NCI-H510A treated with DMSO at 0.1 percent for 48 hours (cell line): ENCODE measurements around the gene VNN1.
"Not testable (repeated sequence)": the region's sequence is repeated elsewhere in the genome, so short reads cannot be mapped to it uniquely, and the experiment has no call there.

Source experiments
- DNase-seq: peaks from one replicate; lab custom pipeline; 2025; lab: John Stamatoyannopoulos, UW

The VNN1 gene

DNA sequence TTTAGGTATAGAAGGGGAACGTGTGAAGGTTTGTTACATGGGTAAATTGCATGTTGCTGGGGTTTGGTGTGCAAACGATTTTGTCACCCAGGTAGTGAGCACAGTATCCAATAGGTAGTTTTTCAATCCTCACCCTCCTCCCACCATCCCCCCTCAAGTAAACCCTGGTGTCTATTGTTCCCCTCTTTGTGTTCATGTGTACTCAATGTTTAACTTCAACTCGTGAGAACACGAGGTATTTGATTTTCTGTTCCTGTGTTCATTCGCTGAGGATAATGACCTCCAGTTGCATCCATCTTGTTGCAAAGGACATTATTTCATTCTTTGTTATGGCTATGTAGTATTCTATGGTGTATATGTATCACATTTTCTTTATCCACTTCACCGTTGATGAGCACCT is 11.6 kb upstream of the VNN1 start:
- no peak for DNase-seq

DNA sequence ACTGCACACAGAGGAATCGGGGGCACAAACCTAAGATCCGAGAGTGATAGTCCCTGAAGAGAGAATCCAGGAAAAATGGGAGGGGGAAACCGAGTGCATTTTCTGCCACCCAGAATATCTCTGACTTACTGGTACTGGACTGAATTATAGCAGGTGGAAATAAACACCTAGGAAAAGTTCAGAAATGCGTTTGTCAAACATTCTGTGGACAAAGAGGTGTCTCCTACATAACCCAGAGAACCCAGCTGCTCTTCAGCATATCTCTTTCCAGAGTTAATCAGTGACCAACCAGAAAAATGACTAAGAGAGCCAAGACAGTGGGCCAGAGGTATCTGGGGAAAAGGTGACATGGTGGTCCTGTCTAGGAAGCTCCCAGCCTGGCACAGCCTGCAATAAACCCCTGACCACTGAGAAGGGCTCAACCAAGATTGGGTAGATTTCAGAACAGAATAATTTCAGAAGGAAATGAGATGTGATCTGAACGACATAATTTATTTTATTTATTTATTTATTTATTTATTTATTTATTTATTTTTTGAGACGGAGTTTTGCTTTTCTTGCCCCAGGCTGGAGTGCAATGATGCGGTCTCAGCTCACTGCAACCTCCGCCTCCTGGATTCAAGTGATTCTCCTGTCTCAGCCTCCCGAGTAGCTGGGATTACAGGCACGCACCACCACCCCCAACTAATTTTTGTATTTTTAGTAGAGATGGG is 6.0 kb upstream of the VNN1 start:
- DNase-seq, result no peak

DNA sequence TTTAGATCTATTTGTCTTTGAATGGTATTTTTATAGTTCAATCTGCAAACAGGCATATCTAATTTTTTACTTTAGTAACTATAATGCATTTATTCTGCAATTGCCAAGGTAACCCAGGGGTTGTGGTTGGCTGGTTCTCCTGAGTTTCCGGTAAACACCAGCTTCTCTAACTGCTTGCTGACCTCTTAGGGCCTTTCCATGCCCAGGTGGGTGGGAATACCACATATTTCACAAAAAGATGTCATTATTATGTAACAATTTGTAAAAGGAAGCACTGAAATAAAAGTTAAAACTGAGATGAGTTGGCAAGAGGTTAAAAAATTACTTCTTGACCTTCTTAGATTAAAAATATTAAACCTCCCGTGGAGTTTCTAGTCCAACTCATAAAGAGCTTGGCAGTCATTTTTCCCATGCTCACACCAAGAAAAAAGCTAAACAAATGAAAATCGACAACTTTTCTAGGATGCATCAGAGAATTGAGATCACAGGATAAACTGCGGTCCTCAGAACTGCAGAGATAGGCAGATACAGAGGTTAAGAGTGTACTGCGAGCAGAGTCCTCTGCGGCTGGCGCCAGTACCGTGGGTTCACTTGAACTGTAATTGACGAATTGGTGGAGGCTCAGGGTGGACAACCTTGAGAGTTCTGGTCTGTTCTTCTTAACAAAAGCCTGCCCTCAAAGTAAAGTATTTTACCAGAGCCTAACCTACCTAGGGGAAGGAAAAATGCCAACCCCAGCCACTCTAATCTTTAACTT is 2.2 kb upstream of the VNN1 start:
- no peak for DNase-seq

DNA sequence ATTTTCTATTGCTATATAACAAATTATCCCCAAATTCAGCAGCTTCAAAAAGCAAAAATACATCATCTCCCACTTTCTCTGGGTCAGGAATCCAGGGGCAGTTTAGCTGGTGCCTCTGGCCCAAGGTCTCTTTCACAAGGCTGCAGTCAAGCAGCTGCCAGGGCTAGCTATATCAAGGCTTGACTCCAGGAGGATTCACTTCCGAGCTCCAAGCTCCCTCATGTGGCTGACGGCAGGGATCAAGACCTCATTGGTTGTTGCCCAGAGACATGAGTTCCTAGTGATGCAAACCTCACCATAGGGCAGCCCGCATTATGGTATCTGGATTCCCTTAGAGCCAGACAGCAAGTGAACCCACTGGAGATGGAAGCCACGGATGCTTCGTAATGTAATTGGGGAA is 1.3 kb upstream of the VNN1 start:
- no peak for DNase-seq

DNA sequence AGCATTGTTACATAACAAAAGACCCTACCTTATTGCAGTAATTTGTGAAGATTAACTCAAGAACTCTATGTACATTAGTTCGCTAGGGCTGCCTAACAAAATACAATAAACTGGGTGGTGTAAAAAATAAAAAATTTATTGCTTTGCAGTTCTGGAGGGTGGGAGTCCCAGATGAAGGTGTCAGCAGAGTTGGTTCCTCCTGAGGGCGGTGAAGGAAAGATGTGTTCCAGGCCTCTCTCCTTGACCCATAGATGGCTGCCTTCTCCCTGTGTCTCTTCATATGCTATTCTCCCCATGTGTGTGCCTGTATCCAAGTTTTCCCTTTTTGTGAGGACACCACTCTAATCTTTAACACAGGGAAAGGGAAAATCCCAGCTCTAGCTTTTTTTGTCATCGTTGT is 305 bp upstream of the VNN1 start:
- no peak for DNase-seq

DNA sequence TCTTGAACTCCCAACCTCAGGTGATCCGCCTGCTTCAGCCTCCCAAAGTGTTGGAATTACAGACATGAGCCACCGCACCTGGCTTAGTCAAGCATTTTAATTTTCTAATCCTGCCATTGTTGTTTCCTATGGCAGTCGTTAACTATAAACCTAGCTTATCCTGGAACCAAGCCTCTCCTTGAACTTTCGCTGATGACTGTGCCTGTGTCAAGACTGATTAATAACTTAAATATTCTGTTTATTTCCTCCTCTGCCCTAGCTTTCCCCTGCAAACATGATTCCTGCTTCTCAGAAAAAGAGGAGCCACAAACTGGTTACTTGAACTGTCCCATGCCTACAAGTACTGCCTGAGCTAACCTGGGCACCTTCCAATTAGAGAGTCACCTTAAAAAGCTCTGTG is 1.5 kb downstream of the VNN1 start:
- no peak for DNase-seq

DNA sequence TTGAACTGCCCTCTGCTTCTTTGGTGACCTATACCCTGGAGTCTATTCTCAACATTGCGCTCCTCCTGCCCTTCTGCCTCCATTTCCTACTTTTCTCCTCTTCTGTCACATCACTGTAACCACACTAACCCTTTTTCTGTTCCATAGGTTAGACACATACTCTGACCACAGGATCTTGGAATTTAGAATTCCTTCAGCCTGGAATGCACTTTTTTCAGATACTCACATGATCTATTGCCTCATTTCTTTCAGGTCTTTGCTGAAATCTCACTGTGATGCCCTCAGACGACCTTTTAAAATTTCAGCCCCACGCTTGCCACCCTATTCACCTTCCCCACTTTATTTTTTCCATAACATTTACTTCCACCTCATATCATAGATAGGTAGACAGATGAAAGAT is 5.1 kb downstream of the VNN1 start:
- no peak for DNase-seq

DNA sequence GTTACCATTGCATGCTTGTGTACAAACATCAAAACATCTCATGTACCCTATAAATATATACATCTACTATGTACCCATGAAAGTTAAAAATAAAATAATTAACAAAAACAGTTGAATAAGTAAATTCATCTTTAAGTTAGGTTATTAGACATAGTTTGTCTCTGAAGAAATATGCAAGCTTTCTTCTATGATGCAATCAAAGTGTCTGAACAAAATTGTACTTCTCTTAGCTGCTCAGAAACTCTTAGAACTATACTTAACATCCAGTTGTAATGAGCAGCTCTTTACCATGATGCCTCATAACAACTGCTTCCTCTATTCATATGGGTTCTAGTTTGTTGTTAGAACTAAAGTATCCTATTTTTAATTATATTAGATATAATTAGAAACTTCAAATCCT is 5.9 kb downstream of the VNN1 start:
- DNase-seq, result no peak

DNA sequence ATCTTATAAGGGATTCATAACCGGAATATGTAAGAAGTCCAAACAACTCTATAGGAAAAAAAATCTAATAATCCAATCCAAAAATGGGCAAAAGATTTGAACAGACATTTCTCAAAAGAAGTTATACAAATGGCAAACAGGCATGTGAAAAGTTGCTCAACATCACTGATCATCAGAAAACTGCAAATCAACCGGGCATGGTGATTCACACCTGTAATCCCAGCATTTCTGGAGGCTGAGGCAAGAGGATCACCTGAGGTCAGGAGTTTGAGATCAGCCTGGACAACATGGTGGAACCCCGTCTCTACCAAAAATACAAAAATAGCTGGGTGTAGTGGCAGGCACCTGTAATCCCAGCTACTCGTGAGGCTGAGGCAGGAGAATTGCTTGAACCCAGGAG is 7.1 kb downstream of the VNN1 start:
- DNase-seq, result not testable (repeated sequence)

DNA sequence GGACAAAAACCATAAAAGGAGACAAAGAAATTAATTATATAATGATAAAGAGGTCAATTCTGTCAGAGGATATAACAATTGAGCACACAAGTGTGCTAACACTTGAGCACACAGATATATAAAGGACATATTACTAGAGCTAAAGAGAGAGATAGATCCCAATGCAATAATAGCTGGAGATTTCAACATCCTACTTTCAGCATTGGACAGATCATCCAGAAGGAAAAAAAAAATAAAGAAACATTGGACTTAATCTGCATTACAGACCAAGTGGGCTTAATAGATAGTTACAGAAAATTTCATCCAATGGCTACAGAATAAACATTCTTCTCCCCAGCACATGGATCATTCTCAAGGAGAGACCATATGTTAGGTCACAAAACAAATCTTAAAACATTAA is 9.9 kb downstream of the VNN1 start:
- no peak for DNase-seq

DNA sequence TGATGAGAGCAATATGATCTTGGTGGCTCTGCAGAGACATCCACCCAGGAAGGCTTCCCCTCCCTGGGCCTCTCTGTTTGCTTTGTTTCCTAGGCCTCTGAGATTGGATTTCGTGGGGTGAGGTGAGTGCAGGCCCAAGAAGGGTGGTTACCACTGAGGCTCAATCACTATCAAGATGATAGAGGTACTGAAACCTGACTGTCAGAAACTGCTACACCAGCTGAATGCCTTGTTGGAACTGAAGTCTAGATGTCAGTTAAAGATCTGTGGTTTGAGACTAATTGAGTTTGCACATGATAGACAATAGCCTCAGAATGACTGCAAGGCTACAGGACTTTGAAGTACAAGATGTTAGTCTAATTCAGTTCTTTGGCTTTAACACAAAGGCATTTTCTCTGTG is 15.2 kb downstream of the VNN1 start:
- no peak for DNase-seq

DNA sequence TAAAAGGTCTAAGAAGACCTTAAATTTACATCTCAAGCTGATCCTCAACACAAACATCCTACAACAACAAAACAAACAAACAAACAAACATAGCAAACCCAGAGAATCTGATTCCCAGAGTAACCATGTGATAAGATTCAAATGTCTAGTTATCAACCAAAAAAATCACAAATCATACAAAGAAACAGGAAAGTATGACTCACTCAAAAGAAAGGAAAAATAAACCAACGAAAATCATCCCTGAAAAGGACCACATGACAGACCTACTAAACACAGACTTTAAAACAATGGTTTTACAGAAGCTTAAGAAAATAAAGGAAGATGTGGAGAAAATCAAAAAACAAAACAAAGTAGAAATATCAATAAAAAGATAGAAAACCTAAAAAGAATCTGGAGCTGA is 18.1 kb downstream of the VNN1 start:
- no peak for DNase-seq

DNA sequence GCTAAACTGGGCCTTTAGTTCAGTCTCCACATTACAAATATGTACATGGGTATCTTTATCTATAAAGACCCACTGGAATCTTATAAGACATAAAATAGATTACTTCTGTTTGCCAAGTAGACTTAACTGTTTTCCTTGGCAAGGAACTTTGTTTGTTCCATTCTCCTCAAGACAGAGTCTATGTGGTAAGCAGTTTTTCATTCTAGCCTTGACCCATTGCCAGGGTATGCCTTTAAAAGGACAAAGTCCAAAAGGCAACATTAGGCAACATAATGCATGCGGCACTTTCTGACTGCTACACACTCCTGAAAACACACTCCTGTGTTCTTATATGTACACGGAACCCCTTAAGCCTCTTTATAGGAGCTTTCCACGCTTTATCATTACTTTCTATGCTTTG is 20.4 kb downstream of the VNN1 start:
- no peak for DNase-seq

DNA sequence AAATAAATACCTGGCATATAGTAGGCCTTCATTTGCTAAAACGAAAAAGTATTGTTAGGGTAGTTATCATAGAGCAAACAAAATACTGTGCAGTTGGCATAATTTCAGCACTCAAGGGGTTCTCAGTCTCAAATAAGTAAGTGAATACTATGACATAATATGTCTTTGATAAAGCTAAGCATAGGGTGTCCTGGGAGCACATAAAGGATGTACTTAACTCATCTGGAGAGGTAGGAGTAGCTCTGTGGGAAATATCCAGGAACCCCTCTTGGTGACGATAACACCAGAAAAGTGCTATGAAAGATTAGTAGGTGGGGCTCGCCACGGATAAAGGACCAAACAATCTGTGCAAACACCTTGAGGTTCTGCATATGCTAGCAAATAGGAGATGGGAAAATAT is 23.2 kb downstream of the VNN1 start:
- no peak for DNase-seq

DNA sequence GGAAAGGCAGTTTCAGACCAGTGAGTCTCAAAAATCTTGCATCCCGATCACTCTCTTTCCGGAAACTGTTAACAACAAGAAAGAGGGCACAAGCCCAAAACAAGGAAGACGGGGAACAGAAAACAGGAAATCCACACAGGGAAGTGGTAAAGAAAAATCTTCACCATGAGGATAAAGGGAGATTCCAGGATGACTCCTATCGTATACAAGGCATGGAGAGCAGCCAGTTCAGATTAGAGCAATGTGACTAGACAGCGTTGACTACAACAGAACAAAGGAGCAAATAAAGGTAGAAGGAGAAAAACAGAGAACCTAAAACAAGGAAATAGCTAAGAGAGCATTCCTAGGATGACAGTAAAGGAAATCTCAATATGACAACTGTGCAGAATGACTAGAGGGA is 26.5 kb downstream of the VNN1 start:
- no peak for DNase-seq

DNA sequence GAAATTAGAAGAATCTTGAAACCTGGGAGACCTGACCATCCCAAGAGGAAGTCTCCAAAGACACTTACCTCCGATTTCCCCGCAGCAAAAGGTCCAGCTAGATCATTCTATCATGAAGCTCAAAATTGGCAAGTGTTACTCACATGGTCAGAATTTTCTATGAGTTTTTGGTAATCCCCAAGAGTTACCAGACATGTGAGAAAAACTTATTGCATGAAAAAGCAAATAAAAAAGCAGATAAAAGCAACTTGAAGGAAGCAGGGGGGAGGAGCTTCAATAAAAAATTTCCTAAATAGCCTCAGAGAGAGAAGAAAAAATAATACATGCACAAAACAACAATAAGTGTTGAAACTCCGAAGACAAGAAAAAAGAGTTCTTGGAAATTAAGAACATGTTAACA is 27.3 kb downstream of the VNN1 start:
- DNase-seq, result no peak

DNA sequence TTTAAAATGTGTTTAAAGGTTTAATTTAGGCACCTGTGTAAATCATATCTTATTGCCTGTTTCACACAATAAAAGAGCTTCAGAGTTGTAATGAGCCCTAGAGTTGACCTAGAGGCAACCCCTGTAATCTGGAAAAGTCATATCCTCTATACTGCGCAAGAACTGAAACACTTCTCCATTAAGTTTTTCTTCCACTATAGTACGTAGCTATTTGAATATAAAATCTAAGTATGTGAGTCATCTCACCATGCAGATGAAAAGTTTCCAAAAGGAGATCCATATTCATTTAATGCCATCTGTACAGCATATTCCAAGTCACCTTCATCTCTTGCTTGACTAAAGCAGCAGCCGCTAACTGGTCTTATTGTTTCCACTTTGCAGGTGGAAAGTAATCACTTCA is 28.8 kb downstream of the VNN1 start:
- DNase-seq, result no peak

DNA sequence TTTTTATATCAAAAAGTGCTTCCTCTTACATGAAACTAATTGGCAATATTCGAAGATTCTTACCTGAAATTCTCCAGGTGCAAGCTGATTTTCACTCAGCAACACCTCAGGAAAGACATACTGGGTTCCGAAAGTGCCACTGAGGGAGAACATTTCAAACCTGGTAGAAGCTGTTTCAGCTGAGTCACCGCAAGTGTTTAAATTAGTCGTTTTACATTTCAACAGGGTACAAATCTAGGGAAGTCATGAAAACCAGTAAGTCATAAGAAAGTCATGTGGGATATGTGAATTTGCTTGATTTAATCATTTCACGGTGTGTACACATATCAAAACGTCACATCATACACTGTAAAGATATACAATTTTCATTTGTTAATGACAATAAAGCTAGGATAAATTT is 29.6 kb downstream of the VNN1 start:
- DNase-seq, result no peak

DNA sequence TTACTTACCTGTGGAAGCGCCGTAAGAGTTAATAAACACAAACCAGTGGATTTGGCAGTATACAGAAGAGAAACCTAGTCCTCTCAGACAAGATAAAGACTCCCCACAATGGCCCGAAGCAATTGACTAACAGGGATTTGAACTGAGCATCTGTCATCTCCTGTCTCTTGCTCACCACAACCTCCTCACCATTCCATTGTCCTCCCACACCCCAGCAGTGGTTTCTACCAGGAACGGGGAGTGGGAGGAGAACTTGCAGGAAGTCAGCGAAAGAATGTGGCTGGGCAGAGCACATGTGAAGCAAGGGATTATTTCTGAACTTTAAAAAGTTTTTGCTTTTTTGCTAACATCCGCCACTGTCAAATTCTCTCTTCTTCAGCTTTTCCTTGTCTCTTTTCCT is 30.3 kb downstream of the VNN1 start:
- no peak for DNase-seq

DNA sequence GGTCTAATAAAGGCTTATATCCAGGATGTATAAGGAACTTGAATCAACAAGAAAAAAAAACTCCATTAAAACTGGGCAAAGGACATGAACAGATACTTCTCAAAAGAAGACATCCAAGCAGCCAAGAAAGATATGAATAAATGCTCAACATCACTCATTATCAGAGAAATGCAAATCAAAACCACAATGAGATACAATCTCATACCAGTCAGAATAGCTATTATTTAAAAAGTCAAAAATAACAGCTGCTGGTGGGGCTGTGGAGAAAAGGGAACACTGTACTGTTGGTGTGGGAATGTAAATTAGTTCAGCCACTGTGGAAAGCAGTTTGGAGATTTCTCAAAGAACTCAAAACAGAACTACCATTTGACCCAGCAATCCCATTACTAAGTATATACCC is 34.8 kb downstream of the VNN1 start:
- DNase-seq, result not testable (repeated sequence)

DNA sequence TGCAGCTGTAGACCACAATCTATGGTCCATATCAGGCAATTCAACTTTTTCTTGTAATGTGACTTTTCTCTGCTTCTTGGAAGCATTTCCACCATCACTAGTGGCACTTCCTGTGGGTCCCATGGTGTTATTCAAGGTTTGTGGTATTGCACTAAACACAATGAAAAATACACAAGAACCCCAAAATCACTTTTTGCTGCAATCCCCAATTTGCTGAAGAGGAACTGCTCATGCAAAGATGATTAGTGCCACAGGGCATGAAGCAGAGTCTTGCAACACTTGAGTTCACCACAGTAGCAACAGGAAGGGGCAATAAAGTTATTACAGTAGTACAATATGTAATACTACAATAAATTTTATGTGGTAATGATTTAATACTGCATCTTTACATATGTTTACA is 38.1 kb downstream of the VNN1 start:
- DNase-seq, result no peak

DNA sequence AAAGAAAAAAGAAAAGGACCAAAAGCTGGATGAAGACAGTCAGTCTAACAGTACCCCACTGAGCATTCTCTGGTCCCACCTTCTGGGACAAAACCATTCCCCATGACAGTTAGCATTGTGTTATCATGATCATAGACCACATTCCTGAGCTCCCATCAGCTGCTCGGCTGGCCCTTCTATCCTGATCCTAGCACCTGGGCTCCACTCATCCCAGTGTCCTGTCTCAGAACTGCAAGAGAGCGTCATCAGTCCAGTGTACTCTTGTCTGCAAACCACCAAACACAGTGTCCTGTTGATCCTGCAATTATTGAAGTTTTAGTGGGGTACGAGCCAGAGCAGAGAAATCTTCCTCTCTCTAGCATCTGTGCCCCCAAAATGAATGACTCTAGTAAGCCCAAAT is 38.9 kb downstream of the VNN1 start:
- DNase-seq, result no peak

DNA sequence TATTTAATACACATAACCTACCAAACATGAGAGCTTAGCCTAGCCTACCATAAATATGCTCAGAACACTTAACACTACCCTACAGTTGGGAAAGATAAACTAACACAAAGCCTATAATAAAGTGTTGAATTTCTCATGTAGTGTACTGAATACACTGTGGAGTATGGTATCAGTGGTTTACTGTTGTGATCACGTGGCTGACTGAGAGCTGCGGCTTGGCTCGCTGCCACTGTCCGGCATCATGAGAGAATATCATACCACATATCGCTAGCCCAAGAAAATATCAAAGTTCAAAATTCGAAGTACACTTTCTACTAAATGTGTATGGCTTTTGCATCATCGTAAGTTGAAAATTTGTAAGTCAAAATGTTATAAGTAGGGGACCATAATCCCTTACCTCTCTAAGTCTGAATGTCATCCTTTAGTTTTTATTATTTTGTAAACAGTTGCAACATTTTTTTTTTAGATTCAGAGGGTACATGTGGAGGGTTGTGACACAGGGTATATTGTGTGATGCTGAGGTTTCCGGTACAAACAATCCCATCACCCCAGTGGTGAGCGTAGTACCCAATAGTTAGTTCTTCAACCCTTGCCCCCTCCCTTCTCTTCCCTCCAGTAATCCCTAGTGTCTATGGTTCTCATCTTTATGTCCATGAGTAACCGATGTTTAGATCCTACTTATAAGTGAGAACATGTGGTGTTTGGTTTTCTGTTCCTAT is 40.3 kb downstream of the VNN1 start:
- DNase-seq, result no peak
